MV-4-11 (cell line): Measurements from ENCODE around the gene MAPK1.
A peak's percentile ranks its signal among the peaks of the same experiment; 100 is the strongest.
"Not testable (repeated sequence)": the region's sequence is repeated elsewhere in the genome, so short reads cannot be mapped to it uniquely, and the experiment has no call there.

Experiments used
- DNase-seq: peaks from one replicate; lab custom pipeline; 2025; lab: John Stamatoyannopoulos, UW

The MAPK1 gene

DNA sequence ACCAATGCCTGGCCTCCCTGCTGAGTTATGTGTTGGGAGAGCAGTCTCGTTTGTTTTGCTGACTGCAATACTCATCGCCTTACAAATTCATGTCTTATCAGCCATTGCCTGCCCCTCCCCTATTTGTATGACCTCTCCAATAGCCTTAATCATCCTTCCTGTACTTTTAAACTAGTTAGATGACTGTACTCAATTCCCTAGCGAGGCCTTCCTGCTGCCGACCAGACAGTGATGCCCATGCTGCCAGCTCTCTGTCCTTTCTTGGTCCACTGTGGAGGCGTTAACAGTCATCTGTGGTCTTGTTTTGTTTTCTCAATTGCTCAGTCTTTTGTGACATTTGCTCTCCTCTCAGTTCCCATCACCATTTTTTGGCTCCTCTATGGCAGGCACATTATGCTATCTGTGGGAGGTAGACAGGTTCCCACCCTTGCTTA lies 111.6 kb downstream of the MAPK1 start:
- DNase-seq, result no peak

GRCh38 chr22:21754523-21754922 lies 112.9 kb downstream of the MAPK1 start:
- DNase-seq, result peak; percentile 93

GRCh38 chr22:21753374-21754111 lies 113.9 kb downstream of the MAPK1 start:
- DNase-seq, result no peak

GRCh38 chr22:21752276-21752675 lies 115.2 kb downstream of the MAPK1 start:
- no peak for DNase-seq

DNA sequence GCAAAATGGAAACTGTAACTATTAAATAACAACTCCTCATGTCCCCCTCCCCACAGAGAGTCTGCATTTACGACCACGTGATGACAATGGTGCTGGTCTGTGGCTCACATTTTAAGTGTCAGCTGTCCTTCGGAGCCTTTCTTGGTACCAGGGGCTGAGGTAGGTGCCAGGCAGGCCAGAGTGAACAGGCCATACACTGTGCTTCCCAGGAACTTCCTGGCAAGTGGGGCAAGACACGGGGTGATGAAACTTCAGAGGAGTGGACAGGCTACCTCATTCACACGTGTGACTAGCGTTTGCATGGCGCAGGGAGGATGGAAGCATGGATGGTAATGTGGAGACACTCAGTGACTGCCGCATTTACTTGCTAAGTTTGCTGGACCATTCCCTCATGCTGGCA lies 121.5 kb downstream of the MAPK1 start:
- DNase-seq, result no peak

DNA sequence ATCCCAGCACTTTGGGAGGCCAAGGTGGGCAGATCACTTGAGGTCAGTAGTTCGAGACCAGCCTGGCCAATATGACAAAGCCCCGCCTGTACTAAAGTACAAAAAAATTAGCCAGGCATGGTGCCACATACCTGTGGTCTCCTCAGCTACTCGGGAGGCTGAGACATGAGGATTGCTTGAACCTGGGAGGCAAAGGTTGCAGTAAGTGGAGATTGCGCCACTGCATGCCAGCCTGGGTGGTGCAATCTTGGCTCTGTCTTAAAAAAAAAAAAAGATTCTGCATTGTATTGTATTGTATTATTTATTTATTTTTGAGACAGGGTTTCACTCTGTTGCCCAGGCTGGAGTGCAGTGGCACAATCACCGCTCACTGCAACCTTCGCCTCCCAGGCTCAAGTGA lies 122.5 kb downstream of the MAPK1 start:
- not testable (repeated sequence) for DNase-seq

DNA sequence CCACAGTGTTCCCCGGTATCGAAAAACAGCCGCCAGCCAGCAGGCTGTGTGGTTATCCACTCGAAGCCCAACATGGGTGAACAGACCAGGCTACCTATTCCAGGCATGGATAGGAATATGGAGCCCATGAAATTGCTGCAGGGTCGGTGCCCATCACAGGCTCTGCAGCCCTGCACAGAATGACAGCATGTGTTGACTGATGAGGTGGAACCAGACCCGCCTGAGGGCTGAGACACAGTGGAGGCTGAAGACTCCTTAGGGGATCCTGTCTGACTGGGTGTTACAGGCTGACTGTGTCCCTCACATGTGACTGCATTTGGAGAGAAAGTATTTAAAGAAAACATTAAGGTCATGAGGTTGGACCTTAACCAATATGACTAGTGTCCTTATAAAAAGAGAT lies 125.7 kb downstream of the MAPK1 start:
- DNase-seq, result no peak

DNA sequence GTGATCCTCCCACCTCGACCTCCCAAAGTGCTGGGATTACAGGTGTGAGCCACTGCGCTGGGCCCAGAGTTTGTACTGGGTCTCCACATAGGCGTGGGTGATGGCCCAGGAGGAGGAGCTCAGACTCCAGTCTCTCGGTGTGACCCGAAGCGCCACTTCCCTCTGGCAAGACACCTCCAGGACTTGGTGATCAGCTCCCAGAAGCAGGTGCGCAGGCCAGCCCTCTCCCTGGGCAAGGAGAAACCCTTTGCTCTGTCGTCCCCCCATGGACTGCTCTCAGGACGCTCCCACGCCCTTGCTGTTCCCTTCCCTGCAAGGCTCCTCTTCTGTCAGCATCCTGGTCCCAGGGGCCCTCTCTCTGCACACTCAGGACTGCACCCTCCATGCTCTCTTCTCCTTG lies 126.4 kb downstream of the MAPK1 start:
- DNase-seq, result no peak

- no peak for DNase-seq
Measured at GRCh38 chr22:21739828-21740377, 127.5 kb downstream of the MAPK1 start.

- no peak for DNase-seq
Measured at GRCh38 chr22:21738966-21739365, 128.5 kb downstream of the MAPK1 start.

- no peak for DNase-seq
Measured at GRCh38 chr22:21738081-21738480, 129.4 kb downstream of the MAPK1 start.

DNA sequence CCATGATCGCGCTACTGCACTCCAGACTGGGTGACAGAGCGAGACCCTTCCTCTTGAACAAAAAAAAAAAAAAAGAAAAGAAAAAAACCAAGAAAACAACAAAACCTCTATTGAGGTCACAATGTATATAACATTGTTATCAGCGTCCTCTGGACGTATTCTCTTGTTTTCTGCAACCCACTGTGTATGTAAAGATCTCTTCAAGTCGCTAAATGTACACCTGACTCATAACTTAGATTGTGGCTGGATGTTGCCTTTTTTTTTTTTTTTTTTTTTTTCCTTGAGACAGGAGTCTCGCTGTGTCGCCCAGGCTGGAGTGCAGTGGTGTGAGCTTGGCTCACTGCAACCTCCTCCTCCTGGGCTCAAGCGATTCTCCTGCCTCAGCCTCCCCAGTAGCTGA lies 130.5 kb downstream of the MAPK1 start:
- DNase-seq, result no peak

DNA sequence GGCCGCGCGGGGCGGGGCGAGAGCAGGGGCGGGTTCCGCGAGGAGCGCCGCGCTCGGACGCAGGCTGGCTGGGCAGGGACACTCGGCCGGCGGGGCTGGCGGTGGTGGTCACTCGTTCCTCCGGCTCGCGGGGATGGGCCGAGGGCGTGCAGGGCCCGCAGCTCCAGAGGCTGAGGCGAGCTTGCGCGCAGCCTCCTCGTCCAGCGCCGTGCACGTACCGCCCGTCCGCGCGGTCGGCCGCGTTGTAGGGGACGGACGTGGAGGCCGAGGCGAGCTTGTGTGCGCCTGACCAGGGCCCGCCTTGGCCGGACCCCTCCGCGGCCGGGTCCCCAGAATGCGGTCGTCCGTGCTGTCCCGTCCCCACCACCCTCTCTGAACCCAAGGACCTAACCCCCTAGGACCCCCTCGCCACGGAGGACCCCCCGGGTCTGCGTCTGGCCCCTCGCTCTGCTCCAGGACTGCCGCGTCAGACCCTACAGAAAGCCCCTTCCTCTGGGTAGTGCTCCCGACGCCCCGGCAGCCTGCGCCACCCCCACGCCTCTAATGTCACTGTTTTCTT lies 131.3 kb downstream of the MAPK1 start:
- no peak for DNase-seq

DNA sequence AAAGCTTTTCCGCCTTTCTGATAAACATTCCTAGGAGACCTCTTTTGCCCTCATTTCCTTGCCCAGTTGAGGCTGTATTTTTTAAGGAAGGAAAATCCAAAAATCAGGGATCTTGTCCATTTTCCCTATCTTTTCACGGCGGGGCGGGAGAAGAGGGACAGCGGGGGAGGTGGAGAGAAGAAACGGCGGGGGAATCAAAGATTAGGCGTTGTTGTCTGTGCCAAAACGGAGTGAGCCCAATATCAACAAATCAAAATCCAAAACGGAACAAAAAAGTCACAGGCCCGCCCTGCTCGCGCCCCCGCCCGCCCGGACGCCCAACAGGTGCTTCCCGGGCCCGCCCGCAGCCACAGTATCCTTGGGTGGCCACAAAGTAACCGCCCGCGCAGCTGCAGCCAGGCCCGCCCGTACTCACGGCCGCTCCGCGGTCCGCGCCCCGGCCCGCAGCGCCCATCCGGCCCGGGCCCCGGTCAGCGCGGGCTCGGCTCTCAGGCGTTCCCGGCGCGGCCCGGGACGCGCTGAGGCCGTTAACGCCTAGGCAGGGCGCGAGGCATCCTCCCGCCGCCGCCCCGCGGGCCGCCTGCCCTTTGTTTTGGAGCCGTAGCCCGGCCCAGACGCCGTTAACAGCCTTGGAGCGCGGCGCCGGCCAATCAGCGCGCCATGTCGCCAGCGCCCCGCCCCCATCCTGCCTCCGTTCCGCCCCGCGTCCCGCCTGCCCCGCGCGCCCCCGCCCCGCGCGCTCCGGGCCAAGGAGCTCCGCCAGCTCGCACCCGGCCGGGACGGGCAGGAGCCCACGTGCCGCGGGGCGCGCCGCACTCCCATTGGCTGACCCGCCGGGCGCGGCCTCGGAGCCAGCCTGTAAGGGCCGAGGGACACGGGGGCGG lies 132.0 kb downstream of the MAPK1 start, which contains the start of gene YPEL1:
TSS of gene YPEL1 (minus strand) at position 595 of the 884 bp plus-strand sequence. CDS start 25,050 bp downstream, outside the sequence.
- peak; percentile 92 for DNase-seq

GRCh38 chr22:21734540-21735199 lies 132.8 kb downstream of the MAPK1 start:
- DNase-seq, result peak; percentile 41

- no peak for DNase-seq
Measured at GRCh38 chr22:21731503-21731902, 135.9 kb downstream of the MAPK1 start.

- no peak for DNase-seq
Measured at GRCh38 chr22:21730535-21731308, 136.7 kb downstream of the MAPK1 start.

GRCh38 chr22:21729184-21729583 lies 138.3 kb downstream of the MAPK1 start:
- not testable (repeated sequence) for DNase-seq

GRCh38 chr22:21728270-21728669 lies 139.2 kb downstream of the MAPK1 start:
- no peak for DNase-seq

DNA sequence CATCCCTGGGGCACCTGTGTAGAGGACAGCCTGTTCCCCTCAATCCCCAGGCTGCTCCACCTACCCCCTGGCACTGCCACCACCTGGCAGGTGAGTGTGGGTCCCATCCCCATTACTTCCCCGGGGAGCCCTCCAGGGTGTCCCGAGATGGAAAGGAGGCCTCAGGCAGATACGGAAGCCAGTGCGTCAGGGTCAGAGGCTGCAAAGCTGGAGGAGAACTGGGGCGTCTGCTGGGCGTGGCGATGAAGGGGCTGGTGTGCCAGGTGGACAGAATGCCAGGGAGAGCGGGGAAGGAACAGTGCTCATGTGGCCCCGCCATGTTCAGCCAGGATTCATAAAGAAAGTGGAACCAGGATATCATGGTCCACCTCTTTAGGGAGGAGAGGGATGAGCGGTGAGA lies 139.7 kb downstream of the MAPK1 start:
- no peak for DNase-seq

GRCh38 chr22:21727159-21727558 lies 140.3 kb downstream of the MAPK1 start:
- no peak for DNase-seq
